AG04450 (cell line): ENCODE measurements around the gene ANKRD23. TPM values are rescaled to one million over a fixed set of nuclear protein-coding genes. Genes with fewer than 3 reads are reported as not detected.

Source experiments
- CTCF ChIA-PET: fragments of 300-600, 350-600 bp; formaldehyde crosslinking; extraction: SDS; loops from one replicate; lab custom pipeline; 2022; ENCODE audit warnings: antibody characterized with exemption, inconsistent platforms; lab: Charles Lee
- POLR2A ChIA-PET: fragments of 350-600 bp; formaldehyde crosslinking; extraction: SDS; loops from one replicate; lab custom pipeline; 2021; ENCODE audit warnings: antibody characterized with exemption, inconsistent platforms; lab: Yijun Ruan, JAX
- DNase-seq: peaks from one replicate; pipeline ENCODE4 v3.0.0-alpha.2; 2011; ENCODE audit warnings: low read depth, low spot score
- H3K27ac ChIP-seq: one replicate; pipeline ENCODE4 v1.5.1; 2012; ENCODE audit warnings: low read depth, low read length, control low read depth
- H3K27me3 ChIP-seq: one replicate; pipeline ENCODE4 v1.6.0; 2012; ENCODE audit warnings: low read length; ENCODE audit not compliant: control insufficient read depth, insufficient read depth
- H3K4me3 ChIP-seq: 2 replicates; pipeline ENCODE4 v1.5.1; 2011; ENCODE audit warnings: mild to moderate bottlenecking, low read depth, low read length, control low read depth
- H3K9me3 ChIP-seq: 2 replicates; pipeline ENCODE4 v1.5.1; 2012; ENCODE audit warnings: low read length; ENCODE audit not compliant: control insufficient read depth, insufficient read depth
- polyA plus RNA-seq: library from polyadenylated mRNA; depleted of rRNA; stranded (reverse); fragments of >200 nt; gene quantifications from 2 replicates; pipeline ENCODE4 v1.2.3, GENCODE V29; 2011
- TF ChIP-seq, protein P1 (sequence below): IDR thresholded peaks from 2 replicates; pipeline ENCODE4 v1.5.1; 2011; ENCODE audit warnings: low read depth, low read length, control low read depth, inconsistent platforms

ANKRD23 gene
- polyA plus RNA-seq, 1 experiment: 0.81 TPM

GRCh38 chr2:96816127-96816835 lies 27.5 kb downstream of the ANKRD23 start, which contains the start of gene CNNM3:
TSS of gene CNNM3 (plus strand) at chr2:96816268. CDS start at chr2:96816278, 10 bp downstream.
- H3K27ac ChIP-seq: peak within 1 kb of the TSS; percentile 21
- no peaks in the 10 kb centered on the region for H3K27me3 ChIP-seq
- TF ChIP-seq, protein P1, sequence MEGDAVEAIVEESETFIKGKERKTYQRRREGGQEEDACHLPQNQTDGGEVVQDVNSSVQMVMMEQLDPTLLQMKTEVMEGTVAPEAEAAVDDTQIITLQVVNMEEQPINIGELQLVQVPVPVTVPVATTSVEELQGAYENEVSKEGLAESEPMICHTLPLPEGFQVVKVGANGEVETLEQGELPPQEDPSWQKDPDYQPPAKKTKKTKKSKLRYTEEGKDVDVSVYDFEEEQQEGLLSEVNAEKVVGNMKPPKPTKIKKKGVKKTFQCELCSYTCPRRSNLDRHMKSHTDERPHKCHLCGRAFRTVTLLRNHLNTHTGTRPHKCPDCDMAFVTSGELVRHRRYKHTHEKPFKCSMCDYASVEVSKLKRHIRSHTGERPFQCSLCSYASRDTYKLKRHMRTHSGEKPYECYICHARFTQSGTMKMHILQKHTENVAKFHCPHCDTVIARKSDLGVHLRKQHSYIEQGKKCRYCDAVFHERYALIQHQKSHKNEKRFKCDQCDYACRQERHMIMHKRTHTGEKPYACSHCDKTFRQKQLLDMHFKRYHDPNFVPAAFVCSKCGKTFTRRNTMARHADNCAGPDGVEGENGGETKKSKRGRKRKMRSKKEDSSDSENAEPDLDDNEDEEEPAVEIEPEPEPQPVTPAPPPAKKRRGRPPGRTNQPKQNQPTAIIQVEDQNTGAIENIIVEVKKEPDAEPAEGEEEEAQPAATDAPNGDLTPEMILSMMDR: peak; percentile 54
- no peaks in the 10 kb centered on the region for H3K9me3 ChIP-seq
- POLR2A ChIA-PET: interaction anchor here (1.0 to 1.4 kb wide), 3 partner anchors 18 to 53 kb away, joined by 3 to 4 read pairs (median 3); partner anchors contain the start of gene ANKRD39
- CTCF ChIA-PET: interaction anchor here (0.6 to 4.3 kb wide), 8 partner anchors 10 to 46 kb away, joined by 3 to 23 read pairs (median 4); partner anchors contain the start of gene ANKRD39
- peak; percentile 64 for DNase-seq
- H3K4me3 ChIP-seq: peak within 1 kb of the TSS; percentile 66

DNA sequence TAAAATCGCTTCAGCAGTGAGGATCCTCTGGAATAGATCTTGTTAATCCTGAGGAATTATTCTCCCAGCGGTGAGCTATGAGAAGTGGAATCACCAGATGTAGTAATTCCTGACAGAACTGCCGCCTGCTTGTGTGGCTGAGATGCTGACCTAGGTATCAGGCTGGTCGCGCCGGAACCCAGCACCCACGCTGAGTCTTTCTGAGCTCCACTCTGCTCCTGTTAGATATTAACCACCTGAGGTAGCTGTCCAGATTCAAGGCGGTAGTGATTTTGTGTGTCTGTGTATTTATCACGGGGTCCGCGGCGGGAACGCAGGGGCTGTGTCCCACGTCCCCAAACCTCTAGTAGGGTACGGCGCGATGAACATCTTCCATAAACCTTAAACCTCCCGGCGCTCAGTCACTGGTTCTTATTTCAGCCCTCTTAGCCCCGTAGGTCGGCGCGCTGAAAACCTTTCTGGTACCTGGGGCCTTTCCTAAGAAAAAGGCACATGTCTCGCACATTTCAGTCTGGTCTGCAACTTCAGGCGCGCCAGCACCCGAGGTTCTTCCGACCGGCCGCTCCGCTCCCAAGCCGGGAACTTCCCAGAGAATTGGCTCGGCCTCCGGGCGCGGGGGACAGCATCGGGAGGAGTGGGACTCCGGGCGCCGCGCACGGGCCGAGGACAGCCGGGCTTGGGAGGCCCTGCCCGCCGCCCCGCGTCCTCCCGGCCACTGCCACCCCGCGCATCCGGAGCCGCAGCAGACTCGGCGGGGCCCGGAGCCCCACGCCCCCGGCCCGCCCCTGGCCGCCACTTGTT lies 28.3 kb downstream of the ANKRD23 start:
- Histone ChIP-seq H3K27me3 (no peaks in the 10 kb centered on the region), H3K27ac (peak overlapping the region; percentile 21), H3K9me3 (no peaks in the 10 kb centered on the region), H3K4me3 (peak overlapping the region; percentile 63)
- ChIA-PET POLR2A (interaction anchor here (1.0 to 1.4 kb wide), 2 partner anchors 19 to 52 kb away, joined by 3 read pairs; no protein-coding TSS in a partner anchor), CTCF (interaction anchor here (0.8 to 4.3 kb wide), 3 partner anchors 9 to 42 kb away, joined by 5 to 23 read pairs (median 6); partner anchors contain the start of gene ANKRD39)
- DNase-seq: no peak
- TF ChIP-seq, protein P1: no peak

DNA sequence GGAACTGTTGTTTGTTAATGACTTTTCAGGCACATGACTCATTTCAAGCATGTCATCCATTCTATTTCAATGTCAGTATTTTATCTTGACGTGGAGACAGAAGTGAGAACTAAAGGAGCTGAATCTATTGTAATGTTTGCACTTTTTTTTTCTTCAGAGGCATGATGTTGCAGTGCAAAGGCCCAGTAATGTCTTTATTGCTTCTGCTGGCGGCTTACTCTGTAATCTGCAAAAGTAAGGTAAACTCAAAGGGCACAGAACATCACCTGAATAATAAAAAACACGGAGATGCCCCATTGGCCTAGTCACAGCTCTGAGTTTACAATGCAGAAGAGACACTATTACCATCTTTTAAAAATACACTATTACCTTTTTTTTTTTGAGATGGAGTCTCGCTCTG lies 30.2 kb downstream of the ANKRD23 start:
- Histone ChIP-seq H3K27me3 (no peaks in the 10 kb centered on the region), H3K4me3 (no peak overlapping the region), H3K27ac (no peak overlapping the region), H3K9me3 (no peaks in the 10 kb centered on the region)
- ChIA-PET POLR2A (interaction anchor here (0.6 kb wide), 1 partner anchor 55 kb away, joined by 3 read pairs; no protein-coding TSS in a partner anchor), CTCF (interaction anchor here (0.6 to 4.3 kb wide), 3 partner anchors 13 to 1835 kb away, joined by 4 to 23 read pairs (median 4); partner anchors contain the start of gene ANKRD39)
- TF ChIP-seq, protein P1: no peak
- DNase-seq: no peak

DNA sequence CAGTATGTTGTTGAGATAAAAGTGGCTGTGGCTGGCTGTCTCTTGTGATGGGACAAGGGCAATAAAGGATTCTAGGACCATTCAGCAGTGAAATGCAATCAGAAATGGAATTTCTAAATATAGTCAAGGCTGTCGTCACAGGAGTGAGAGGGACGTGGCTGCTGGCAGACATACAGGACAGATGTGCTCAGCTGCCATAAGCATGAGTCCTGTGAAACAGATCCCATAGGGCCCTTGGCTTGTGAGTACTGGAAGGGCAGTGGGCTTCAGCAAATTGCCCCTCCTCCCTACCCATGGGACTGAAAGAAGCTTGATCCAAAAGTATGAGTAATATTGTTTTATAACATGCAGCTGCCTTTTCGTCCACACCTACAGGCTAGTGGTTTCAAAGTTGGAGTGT lies 31.9 kb downstream of the ANKRD23 start:
- ChIA-PET CTCF (interaction anchor here (0.6 to 1.1 kb wide), 2 partner anchors 9 to 202 kb away, joined by 3 read pairs; no protein-coding TSS in a partner anchor), POLR2A (no interaction called here)
- Histone ChIP-seq H3K9me3 (no peaks in the 10 kb centered on the region), H3K4me3 (no peak overlapping the region), H3K27ac (no peak overlapping the region), H3K27me3 (no peaks in the 10 kb centered on the region)
- TF ChIP-seq, protein P1: no peak
- DNase-seq: no peak
